ENCODE results near the gene ANKZF1. TPM values are rescaled to one million over a fixed set of nuclear protein-coding genes. Genes with fewer than 3 reads are reported as not detected.

ANKZF1 gene
- total RNA-seq, 1 donor from 2014 or later: 21.2 TPM

DNA sequence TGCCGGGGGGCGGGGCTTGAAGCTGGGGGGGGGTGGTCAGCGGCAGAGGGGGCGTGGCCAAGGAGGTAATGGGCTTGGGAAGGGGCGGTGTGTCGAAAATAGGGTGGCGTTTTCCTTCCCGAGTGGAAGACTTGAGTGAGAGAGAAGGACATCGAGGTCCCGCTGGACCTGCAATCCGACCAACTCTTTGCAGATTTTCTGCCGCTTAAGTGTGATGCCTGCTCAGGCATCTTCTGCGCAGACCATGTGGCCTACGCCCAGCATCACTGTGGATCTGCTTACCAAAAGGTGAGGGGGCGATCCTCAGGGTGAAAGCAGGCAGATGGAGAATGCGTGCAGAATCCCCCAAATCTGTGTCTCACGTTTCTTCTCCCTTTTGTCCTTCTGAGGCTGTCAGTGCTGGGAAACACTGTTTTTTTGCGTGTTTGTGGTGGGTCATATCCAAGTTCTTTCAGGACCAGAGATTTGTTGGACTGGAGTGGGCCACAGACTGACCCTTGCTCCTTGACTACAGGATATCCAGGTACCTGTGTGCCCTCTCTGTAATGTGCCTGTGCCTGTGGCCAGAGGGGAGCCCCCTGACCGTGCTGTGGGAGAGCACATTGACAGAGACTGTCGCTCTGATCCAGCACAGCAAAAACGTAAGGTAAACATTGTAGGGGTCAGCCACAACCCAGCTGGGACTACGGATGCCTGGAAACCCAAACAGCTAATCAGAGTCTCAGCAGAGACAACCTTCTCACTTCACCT, 22.3 kb upstream of the ANKZF1 start:
- peak in 1 of 2 donors; percentile 17 for DNase-seq (ENCODE audit: low read depth in 2 of 2)

DNA sequence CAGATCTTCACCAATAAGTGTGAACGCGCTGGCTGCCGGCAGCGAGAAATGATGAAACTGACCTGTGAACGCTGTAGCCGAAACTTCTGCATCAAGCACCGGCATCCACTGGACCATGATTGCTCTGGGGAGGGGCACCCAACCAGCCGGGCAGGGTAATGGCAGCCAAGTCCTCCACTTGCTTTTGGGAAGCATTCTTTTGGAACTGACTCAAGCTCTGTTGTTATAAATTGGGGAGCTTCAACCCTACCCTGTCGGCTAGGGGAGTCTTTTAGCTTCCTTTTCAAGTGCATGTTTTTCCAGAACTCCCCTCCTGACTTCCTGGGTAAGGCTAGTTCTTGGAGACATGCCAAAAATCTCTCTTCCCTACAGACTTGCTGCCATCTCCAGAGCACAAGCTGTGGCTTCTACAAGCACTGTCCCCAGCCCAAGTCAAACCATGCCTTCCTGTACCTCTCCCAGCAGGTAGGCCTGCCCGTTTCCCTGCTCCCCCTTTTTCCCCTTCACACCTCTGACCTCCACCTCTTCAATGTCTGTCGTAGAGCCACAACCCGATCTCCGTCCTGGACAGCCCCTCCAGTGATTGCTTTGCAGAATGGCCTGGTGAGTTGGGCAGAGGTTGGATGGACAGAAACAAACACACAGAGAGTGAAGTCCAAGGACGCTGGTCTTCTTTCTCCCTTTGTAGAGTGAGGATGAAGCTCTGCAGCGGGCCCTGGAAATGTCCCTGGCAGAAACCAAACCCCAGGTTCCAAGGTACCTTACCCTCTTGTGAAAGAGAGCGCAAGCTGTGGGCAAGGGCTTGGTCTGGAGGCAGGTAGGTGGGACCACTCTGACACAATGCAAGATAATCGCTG, 21.5 kb upstream of the ANKZF1 start:
- peak; percentile 40 to 47 for DNase-seq (ENCODE audit: low read depth in 2 of 2)

GRCh38 chr2:219209236-219210195, 20.1 kb upstream of the ANKZF1 start:
- no peak for DNase-seq (ENCODE audit: low read depth in 2 of 2)

- no peak for DNase-seq (ENCODE audit: low read depth in 2 of 2)
Measured at GRCh38 chr2:219210196-219210885, 19.3 kb upstream of the ANKZF1 start.

- no peak for DNase-seq (ENCODE audit: low read depth in 2 of 2)
Measured at GRCh38 chr2:219210886-219211362, 18.7 kb upstream of the ANKZF1 start.

DNA sequence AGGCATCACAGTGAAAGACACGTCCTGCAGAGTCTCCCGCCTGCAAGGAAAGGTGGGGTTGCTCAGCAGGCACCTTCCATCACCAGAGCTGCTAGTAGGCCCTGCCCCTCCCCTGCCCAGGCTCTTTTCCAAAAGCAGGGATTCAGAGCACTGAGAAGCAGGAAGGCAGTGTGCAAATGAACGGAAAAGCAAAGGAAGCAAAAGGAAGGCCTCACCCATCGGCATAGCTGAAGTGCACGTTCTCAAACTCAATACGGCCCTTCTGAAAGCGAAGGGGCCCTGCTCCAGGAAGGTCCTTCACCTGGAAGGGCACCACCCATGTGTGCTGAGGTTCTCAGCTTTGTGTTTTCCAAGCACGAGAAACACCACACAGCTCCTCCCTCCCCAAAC, 16.6 kb upstream of the ANKZF1 start:
- DNase-seq (ENCODE audit: low read depth in 2 of 2): no peak

DNA sequence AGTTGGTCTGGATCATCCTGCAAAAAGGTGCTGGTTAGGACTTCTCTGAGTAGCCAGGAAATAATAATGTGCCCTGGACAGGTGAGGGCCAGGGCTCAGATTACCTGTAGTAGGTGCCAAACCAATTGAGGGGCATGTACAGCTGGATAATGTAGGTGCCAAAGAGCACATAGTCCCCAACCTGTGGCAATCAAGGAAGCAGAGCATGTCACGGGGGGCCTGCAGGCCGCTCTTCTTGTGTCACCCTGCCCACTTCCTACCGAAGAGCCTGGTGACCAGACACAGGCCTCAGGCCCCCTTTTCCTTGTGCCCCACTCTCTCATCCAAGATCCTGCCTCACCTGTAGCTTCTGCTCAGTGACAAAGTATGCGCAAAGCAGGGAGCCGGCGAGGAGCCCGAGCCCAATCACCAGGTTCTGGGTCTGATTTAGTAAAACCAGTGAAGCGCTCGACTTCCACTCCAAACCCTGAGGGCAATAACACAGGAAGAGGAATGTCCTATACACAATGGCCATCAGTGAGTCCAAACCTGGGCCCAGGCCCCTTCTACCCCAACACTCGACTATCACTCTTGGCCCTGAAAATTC, 16.0 kb upstream of the ANKZF1 start:
- no peak for DNase-seq (ENCODE audit: low read depth in 2 of 2)

GRCh38 chr2:219214141-219214540, 15.5 kb upstream of the ANKZF1 start:
- DNase-seq (ENCODE audit: low read depth in 2 of 2): no peak

DNA sequence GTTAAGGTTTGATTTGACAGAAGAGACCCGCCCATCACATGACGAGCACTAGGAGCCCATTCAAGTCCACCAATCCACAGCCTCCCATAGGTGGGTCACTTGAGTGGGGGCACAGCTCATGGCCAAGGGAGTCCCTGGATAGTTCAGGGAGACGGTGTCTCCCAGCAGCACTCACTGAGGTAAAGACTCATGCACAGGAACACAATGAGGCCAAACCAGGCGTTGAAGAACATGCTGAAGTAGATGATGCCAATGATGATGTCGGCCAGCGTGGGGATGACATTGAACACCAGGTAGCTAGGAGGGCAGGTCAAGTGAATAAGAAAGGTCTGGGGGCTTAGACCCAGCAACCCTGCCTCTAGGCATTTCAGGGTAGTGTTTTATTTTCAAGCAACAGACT, 14.8 kb upstream of the ANKZF1 start:
- no peak for DNase-seq (ENCODE audit: low read depth in 2 of 2)

GRCh38 chr2:219215871-219216534, 13.6 kb upstream of the ANKZF1 start:
- no peak for DNase-seq (ENCODE audit: low read depth in 2 of 2)

- DNase-seq (ENCODE audit: low read depth in 2 of 2): no peak
Measured at GRCh38 chr2:219216535-219216915, 13.1 kb upstream of the ANKZF1 start.

- peak; percentile 70 to 79 for DNase-seq (ENCODE audit: low read depth in 2 of 2)
Measured at GRCh38 chr2:219218217-219218731, 11.3 kb upstream of the ANKZF1 start.

- peak; percentile 89 to 96 for DNase-seq (ENCODE audit: low read depth in 2 of 2)
Measured at GRCh38 chr2:219218732-219219701, 10.6 kb upstream of the ANKZF1 start, which contains the start of gene ABCB6. Gene ABCB6 (minus strand): TSS chr2:219218958. CDS start chr2:219218673, 285 bp downstream.

GRCh38 chr2:219219784-219220532, 9.6 kb upstream of the ANKZF1 start:
- no peak for DNase-seq (ENCODE audit: low read depth in 2 of 2)

- no peak for DNase-seq (ENCODE audit: low read depth in 2 of 2)
Measured at GRCh38 chr2:219220652-219221402, 8.8 kb upstream of the ANKZF1 start.

DNA sequence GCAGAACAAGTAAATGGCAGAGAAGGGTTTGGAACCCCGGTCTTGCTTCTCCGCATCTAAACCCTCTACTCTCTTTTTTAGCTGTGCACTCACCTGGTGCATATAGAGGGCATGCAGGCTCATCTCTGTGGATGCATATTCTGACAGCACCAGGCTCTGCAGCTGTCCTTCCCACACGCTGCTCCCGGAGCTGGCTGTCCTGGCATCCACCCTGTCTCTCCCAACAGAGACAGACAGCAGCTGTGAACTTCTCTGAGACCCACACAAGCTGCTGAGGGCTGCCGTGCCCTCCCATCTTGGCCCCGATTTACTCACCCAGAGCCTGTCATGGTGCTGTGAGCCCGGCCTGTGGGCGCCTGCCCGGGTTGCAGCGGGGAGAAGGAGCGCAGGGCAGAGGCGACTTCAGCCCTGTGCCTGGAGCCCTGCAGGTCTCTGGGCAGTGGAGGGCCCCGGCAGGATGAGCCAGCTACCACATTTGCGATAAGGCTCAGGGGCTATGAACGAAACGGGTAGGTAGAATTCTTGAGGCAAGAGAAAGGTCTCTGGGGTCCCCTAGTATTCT, 7.6 kb upstream of the ANKZF1 start:
- DNase-seq (ENCODE audit: low read depth in 2 of 2): no peak

Data from lung microvascular endothelial cell (primary cell).